Karpas-422 (cell line): Measurements from ENCODE around the gene OR12D2. TPM values are rescaled to one million over a fixed set of nuclear protein-coding genes. Genes with fewer than 3 reads are reported as not detected.
A peak's percentile ranks its signal among the peaks of the same experiment; 100 is the strongest.
"Not testable (repeated sequence)": the region's sequence is repeated elsewhere in the genome, so short reads cannot be mapped to it uniquely, and the experiment has no call there.

Experiments
- DNase-seq: peaks from one replicate; pipeline ENCODE4 v3.0.0-alpha.2; 2015
- H2AFZ ChIP-seq: fragments of 200-600 bp; sonication (generic); 2 replicates; pipeline ENCODE4 v1.6.1; 2014; ENCODE audit warnings: antibody characterized with exemption, low read length, mixed read lengths
- H3K27ac ChIP-seq: fragments of 200-600 bp; sonication (generic); 2 replicates; pipeline ENCODE4 v1.5.1; 2014; ENCODE audit warnings: mild to moderate bottlenecking, low read length, moderate library complexity
- H3K27me3 ChIP-seq: fragments of 200-600 bp; sonication (generic); 2 replicates; pipeline ENCODE4 v1.6.1; 2014; ENCODE audit warnings: low read length, mixed read lengths
- H3K36me3 ChIP-seq: fragments of 200-600 bp; sonication (generic); 2 replicates; pipeline ENCODE4 v1.6.1; 2014; ENCODE audit warnings: low read length, mixed read lengths; ENCODE audit not compliant: insufficient read depth
- H3K4me1 ChIP-seq: fragments of 200-600 bp; sonication (generic); 2 replicates; pipeline ENCODE4 v1.6.1; 2014; ENCODE audit warnings: mild to moderate bottlenecking, low read length, mixed read lengths
- H3K4me2 ChIP-seq: fragments of 200-600 bp; sonication (generic); 2 replicates; pipeline ENCODE4 v1.6.1; 2014; ENCODE audit warnings: low read length, low read depth, mild to moderate bottlenecking; ENCODE audit not compliant: poor library complexity, severe bottlenecking
- H3K4me3 ChIP-seq: fragments of 200-600 bp; sonication (generic); 2 replicates; pipeline ENCODE4 v1.5.1; 2014; ENCODE audit warnings: mild to moderate bottlenecking, antibody characterized with exemption, low read length, mixed read lengths
- H3K79me2 ChIP-seq: fragments of 200-600 bp; sonication (generic); 2 replicates; pipeline ENCODE4 v1.6.1; 2014; ENCODE audit warnings: mild to moderate bottlenecking, low read length, mixed read lengths
- H3K9ac ChIP-seq: fragments of 200-600 bp; sonication (generic); 2 replicates; pipeline ENCODE4 v1.6.0; 2014; ENCODE audit warnings: low read length
- H3K9me2 ChIP-seq: fragments of 200-600 bp; sonication (generic), shearing (Covaris generic); replicated peaks from 2 replicates; pipeline ENCODE4 v1.6.0; 2014; ENCODE audit warnings: mild to moderate bottlenecking, low read length, moderate library complexity; ENCODE audit not compliant: insufficient read depth
- H3K9me3 ChIP-seq: fragments of 300-700, 200-600 bp; sonication (generic); 2 replicates; pipeline ENCODE4 v1.6.1; 2014; ENCODE audit warnings: low read length, mixed read lengths
- H4K20me1 ChIP-seq: fragments of 200-600 bp; sonication (generic); 2 replicates; pipeline ENCODE4 v1.6.1; 2014; ENCODE audit warnings: mild to moderate bottlenecking, antibody characterized with exemption, low read length, low read depth; ENCODE audit not compliant: insufficient read depth
- total RNA-seq: library from RNA; depleted of rRNA; stranded (reverse); fragments of >200 nt; shearing (Covaris generic); gene quantifications from 2 replicates; pipeline ENCODE4 v1.2.3, GENCODE V29; 2014; ENCODE audit warnings: low replicate concordance; rRNA removed

OR12D2 gene, protein sequence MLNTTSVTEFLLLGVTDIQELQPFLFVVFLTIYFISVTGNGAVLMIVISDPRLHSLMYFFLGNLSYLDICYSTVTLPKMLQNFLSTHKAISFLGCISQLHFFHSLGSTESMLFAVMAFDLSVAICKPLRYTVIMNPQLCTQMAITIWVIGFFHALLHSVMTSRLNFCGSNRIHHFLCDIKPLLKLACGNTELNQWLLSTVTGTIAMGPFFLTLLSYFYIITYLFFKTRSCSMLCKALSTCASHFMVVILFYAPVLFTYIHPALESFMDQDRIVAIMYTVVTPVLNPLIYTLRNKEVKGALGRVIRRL
- total RNA-seq: not detected in 2 replicates

DNA sequence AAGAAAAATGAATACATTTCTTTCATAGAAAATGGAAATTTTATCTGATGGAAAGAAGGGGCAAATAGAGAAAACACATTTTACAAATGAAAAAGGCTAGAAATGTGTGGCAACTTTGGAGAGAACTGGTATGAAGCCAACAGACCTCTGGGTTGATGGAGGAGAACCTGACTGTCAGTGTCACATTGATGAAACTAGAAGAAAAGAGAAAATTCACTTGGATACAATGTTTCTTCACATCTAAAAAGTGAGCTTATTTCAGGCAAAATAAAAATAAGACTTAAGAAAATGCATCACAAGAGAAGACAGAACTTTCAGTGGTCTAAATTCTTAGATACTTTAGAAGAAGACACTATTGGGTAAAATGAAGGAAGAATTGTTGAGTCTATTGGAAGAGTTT is at the start of gene OR12D2:
TSS of gene OR12D2 (plus strand) at position 301 of the 400 bp plus-strand sequence. CDS start 1,069 bp downstream, outside the sequence.
- no peaks in the 10 kb centered on the region for H3K36me3 ChIP-seq
- no peak within 1 kb of the TSS for H2AFZ ChIP-seq
- no peaks in the 10 kb centered on the region for H3K79me2 ChIP-seq
- no peak within 1 kb of the TSS for H3K4me3 ChIP-seq
- no peaks in the 10 kb centered on the region for H4K20me1 ChIP-seq
- H3K4me2 ChIP-seq: no peak within 1 kb of the TSS
- DNase-seq: no peak
- H3K9me2 ChIP-seq: no peaks in the 10 kb centered on the region
- H3K9ac ChIP-seq: no peak within 1 kb of the TSS
- no peaks in the 10 kb centered on the region for H3K9me3 ChIP-seq
- H3K4me1 ChIP-seq: no peaks in the 10 kb centered on the region
- no peak within 1 kb of the TSS for H3K27ac ChIP-seq
- H3K27me3 ChIP-seq: no peaks in the 10 kb centered on the region

DNA sequence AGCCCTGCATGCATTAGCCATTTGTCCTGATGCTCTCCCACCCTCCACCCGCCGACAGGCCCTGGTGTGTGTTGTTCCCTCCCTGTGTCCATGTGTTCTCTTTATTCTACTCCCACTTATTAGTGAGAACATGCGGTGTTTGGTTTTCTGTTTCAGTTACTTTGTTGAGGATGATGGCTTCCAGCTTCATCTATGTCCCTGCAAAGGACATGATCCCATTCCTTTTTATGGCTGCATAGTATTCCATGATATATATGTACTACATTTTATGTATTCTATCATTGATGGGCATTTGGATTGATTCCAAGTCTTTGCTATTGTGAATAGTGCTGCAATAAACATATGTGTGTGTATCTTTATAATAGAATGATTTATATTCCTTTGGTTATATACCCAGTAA is 46.1 kb upstream of the OR12D2 start:
- H2AFZ ChIP-seq, H3K36me3 ChIP-seq, H3K4me3 ChIP-seq, H3K79me2 ChIP-seq, H3K9me3 ChIP-seq, DNase-seq, H3K27ac ChIP-seq, H3K9me2 ChIP-seq, H4K20me1 ChIP-seq, H3K9ac ChIP-seq, H3K4me1 ChIP-seq, H3K27me3 ChIP-seq, H3K4me2 ChIP-seq: not testable (repeated sequence)

DNA sequence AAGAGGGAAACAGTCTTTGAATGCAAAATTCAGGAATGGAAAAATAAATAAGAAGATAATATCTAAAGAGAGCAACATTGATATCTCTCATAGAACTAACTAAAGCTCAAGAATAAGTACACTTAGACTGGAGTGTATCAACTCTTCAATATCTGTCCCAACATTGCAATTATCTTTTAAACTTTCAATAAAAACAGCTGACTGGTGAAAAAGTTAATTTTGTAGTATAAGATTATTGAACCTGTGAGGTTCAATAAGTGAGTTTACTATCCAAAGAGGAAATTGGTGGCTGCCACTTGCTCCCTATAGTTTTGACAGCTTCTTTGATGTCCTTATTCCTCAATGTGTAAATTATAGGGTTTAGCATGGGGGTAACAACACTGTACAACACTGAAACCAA is 40.5 kb upstream of the OR12D2 start:
- H3K9me3 ChIP-seq: no peaks in the 10 kb centered on the region
- no peak overlapping the region for H3K4me2 ChIP-seq
- H4K20me1 ChIP-seq: no peaks in the 10 kb centered on the region
- no peak overlapping the region for H2AFZ ChIP-seq
- no peaks in the 10 kb centered on the region for H3K9me2 ChIP-seq
- no peaks in the 10 kb centered on the region for H3K79me2 ChIP-seq
- H3K4me1 ChIP-seq: no peaks in the 10 kb centered on the region
- H3K36me3 ChIP-seq: no peaks in the 10 kb centered on the region
- no peak overlapping the region for H3K27ac ChIP-seq
- no peaks in the 10 kb centered on the region for H3K27me3 ChIP-seq
- DNase-seq: no peak
- H3K4me3 ChIP-seq: no peak overlapping the region
- no peak overlapping the region for H3K9ac ChIP-seq

DNA sequence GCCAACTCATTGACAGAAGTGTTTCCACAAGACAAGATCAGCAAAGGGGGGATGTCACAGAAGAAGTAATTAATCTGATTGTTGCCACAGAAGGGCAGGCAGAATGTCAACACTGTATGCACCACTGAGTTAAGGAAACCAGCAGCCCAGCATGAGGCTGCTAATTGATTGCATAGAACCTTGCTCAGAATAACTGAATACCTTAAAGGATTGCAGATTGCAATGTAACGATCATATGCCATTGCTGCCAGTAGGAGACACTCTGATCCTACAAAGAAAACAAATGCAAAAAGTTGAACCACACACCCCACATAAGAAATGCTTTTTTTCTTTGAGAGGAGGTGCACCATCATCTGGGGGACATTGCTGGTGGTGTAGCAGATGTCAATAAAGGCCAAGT is 39.8 kb upstream of the OR12D2 start:
- Histone ChIP-seq H3K4me2 (no peak overlapping the region), H3K4me3 (no peak overlapping the region), H3K9me3 (no peaks in the 10 kb centered on the region), H3K27ac (no peak overlapping the region), H3K27me3 (no peaks in the 10 kb centered on the region), H4K20me1 (no peaks in the 10 kb centered on the region), H2AFZ (no peak overlapping the region), H3K79me2 (no peaks in the 10 kb centered on the region), H3K9me2 (no peaks in the 10 kb centered on the region), H3K36me3 (no peaks in the 10 kb centered on the region), H3K9ac (no peak overlapping the region), H3K4me1 (no peaks in the 10 kb centered on the region)
- DNase-seq: no peak

DNA sequence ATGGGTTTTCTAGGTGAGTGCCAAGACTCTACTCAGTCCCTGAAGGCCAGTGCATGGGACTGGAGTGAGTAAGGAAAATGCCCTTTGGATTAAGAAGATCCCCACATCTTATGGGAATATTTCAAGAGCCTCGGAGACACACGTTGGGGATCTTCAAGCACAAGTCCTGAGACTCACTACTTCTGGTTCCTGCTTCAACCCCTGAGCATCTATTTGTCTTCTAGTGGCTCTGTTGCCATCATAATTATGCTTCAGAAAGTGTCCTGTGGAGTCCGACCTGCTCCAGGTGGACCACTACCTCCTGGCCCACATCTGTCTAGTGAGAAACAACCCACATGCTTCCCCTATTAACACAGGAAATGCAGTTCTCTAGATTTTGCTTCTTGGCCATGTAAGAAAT is 26.7 kb upstream of the OR12D2 start, which contains the start of gene OR5V1:
TSS of gene OR5V1 (minus strand) at position 101 of the 400 bp plus-strand sequence. CDS start 12,670 bp downstream, outside the sequence.
- no peaks in the 10 kb centered on the region for H3K4me1 ChIP-seq
- no peak within 1 kb of the TSS for H2AFZ ChIP-seq
- no peaks in the 10 kb centered on the region for H3K27me3 ChIP-seq
- no peak for DNase-seq
- no peaks in the 10 kb centered on the region for H3K36me3 ChIP-seq
- no peaks in the 10 kb centered on the region for H3K9me2 ChIP-seq
- H3K9me3 ChIP-seq: no peaks in the 10 kb centered on the region
- no peaks in the 10 kb centered on the region for H4K20me1 ChIP-seq
- H3K4me3 ChIP-seq: no peak within 1 kb of the TSS
- H3K9ac ChIP-seq: no peak within 1 kb of the TSS
- no peak within 1 kb of the TSS for H3K4me2 ChIP-seq
- no peaks in the 10 kb centered on the region for H3K79me2 ChIP-seq
- H3K27ac ChIP-seq: no peak within 1 kb of the TSS

DNA sequence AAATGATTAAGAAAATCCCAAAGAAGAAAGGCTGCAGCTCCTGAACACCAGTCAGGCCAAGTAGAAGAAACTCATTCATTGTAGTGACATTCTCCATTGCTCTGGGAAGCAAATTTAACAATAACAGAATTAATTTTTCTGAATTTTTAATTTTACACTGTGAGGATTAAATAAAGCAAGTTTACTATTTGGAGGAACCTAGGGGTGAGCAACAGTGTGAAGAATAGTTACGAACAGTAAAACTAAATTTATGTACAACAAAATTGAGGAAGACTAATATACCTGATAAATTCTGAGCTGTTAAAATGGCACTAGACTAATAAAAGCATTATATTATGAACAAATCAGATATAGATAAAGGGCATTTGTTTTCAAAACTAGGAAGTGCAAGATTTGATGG is 20.2 kb upstream of the OR12D2 start, which contains the start of gene OR12D3:
TSS of gene OR12D3 (minus strand) at position 101 of the 400 bp plus-strand sequence. CDS start at position 97, 4 bp downstream.
- Histone ChIP-seq H3K4me1 (no peaks in the 10 kb centered on the region), H3K4me2 (no peak within 1 kb of the TSS), H2AFZ (no peak within 1 kb of the TSS), H3K79me2 (no peaks in the 10 kb centered on the region), H4K20me1 (no peaks in the 10 kb centered on the region), H3K36me3 (no peaks in the 10 kb centered on the region), H3K27me3 (no peaks in the 10 kb centered on the region), H3K9ac (no peak within 1 kb of the TSS), H3K9me2 (no peaks in the 10 kb centered on the region), H3K4me3 (no peak within 1 kb of the TSS), H3K9me3 (no peaks in the 10 kb centered on the region), H3K27ac (no peak within 1 kb of the TSS)
- no peak for DNase-seq

DNA sequence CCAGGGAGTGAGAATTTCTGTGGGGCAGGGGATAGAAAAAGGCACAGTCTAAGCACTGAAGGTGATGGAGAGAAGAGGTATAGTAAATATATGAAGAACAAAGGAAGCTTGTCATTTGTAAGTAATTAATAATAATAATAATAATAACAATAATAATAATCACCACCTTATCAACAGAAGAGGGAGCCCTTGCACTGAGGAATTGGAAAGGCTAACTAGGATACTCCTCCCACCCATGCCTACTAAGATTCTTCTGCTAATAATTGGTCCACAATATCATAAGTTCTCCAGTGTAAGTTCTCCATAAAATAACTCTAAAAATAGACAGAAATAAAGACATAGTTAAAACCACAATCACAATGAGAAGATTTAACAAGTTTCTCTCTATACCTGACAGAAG is 19.4 kb upstream of the OR12D2 start:
- H3K27me3 ChIP-seq: no peaks in the 10 kb centered on the region
- no peaks in the 10 kb centered on the region for H3K4me1 ChIP-seq
- no peaks in the 10 kb centered on the region for H4K20me1 ChIP-seq
- no peak overlapping the region for H3K4me2 ChIP-seq
- no peak overlapping the region for H3K9ac ChIP-seq
- H3K9me3 ChIP-seq: no peaks in the 10 kb centered on the region
- no peak overlapping the region for H3K27ac ChIP-seq
- no peaks in the 10 kb centered on the region for H3K36me3 ChIP-seq
- H2AFZ ChIP-seq: no peak overlapping the region
- no peak overlapping the region for H3K4me3 ChIP-seq
- DNase-seq: peak; percentile 52
- no peaks in the 10 kb centered on the region for H3K9me2 ChIP-seq
- no peaks in the 10 kb centered on the region for H3K79me2 ChIP-seq

DNA sequence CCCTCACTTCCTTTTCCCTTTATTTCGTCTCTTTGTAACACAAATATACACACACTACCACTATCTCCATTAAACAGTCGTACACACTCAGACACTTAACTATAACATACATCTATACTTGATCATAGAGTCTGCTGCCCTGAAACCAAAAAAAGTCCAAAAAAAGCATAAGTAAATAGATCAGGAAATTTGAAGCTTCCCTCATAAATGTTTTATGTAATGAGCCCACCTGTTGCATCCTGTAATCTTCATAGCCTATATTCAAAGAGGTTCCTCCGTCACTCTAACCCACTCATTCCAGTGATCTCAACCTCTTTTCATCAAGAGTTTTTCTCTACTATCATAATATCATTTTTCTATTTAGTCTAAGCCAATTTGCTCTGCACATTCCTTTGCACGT is 6.9 kb upstream of the OR12D2 start:
- H3K9me3 ChIP-seq: no peaks in the 10 kb centered on the region
- H3K4me3 ChIP-seq: no peak overlapping the region
- H3K9ac ChIP-seq: no peak overlapping the region
- no peak overlapping the region for H3K4me2 ChIP-seq
- no peak overlapping the region for H2AFZ ChIP-seq
- H4K20me1 ChIP-seq: no peaks in the 10 kb centered on the region
- no peaks in the 10 kb centered on the region for H3K4me1 ChIP-seq
- DNase-seq: no peak
- no peak overlapping the region for H3K27ac ChIP-seq
- no peaks in the 10 kb centered on the region for H3K9me2 ChIP-seq
- no peaks in the 10 kb centered on the region for H3K36me3 ChIP-seq
- H3K79me2 ChIP-seq: no peaks in the 10 kb centered on the region
- no peaks in the 10 kb centered on the region for H3K27me3 ChIP-seq
